ENCODE measurements around the gene CD99. TPM values are rescaled to one million over a fixed set of nuclear protein-coding genes. Genes with fewer than 3 reads are reported as not detected.

The CD99 gene
- total and polyA plus RNA-seq, 2 experiments from 2014 or later = 28.5 to 43.1 TPM

DNA sequence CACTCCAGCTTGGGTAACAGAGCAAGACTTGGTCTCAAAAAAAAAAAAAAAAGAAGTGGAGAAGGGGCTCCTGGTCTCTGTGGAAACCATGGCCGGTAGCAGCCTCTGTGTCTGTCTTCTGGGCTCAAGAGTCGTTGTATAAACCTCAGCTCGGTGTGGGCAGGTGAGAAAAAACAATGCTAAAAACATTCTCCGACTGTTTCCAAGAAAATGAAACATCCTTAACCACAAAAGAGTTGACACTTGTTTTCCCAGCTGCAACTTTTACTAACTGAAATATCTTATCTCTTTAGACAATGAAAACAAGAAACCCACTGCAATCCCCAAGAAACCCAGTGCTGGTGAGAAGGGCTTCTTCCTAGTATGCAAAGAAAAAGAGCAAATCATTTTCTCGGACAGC lies 26.2 kb downstream of the CD99 start:
- no peak for TF ChIP-seq ZNF331 (CRISPR knock-in tag; IDR thresholded peaks at IDR 0.05; ENCODE audit: low read depth)
- no peak for TF ChIP-seq EZH2phosphoT487 (IDR thresholded peaks at IDR 0.05; ENCODE audit: unreplicated experiment)
- no peak for TF ChIP-seq ZNF114 (CRISPR knock-in tag; IDR thresholded peaks at IDR 0.05)
- TF ChIP-seq JUNB (IDR thresholded peaks at IDR 0.05; ENCODE audit: unreplicated experiment) = no peak
- TF ChIP-seq, protein P1, sequence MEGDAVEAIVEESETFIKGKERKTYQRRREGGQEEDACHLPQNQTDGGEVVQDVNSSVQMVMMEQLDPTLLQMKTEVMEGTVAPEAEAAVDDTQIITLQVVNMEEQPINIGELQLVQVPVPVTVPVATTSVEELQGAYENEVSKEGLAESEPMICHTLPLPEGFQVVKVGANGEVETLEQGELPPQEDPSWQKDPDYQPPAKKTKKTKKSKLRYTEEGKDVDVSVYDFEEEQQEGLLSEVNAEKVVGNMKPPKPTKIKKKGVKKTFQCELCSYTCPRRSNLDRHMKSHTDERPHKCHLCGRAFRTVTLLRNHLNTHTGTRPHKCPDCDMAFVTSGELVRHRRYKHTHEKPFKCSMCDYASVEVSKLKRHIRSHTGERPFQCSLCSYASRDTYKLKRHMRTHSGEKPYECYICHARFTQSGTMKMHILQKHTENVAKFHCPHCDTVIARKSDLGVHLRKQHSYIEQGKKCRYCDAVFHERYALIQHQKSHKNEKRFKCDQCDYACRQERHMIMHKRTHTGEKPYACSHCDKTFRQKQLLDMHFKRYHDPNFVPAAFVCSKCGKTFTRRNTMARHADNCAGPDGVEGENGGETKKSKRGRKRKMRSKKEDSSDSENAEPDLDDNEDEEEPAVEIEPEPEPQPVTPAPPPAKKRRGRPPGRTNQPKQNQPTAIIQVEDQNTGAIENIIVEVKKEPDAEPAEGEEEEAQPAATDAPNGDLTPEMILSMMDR (conservative IDR thresholded peaks at IDR 0.05; ENCODE audit: low read depth in 2 of 2) = no peak
- Mint-ChIP-seq H3K4me3 (no peak overlapping the region), H3K36me3 (ENCODE audit: low read depth) (peaks cover 19% of the 10 kb centered on the region), H3K27ac (no peak overlapping the region), H3K9me3 (no peaks in the 10 kb centered on the region), H3K4me1 (peaks cover 2% of the 10 kb centered on the region; the same call in 2 of the 3 replicates), H3K27me3 (ENCODE audit: insufficient read depth, low read depth, poor library complexity) (peaks cover 8% of the 10 kb centered on the region)
- H2AFZ ChIP-seq = no peak overlapping the region
- H3K4me1 ChIP-seq (ENCODE audit: insufficient read depth) = no peaks in the 10 kb centered on the region
- no peaks in the 10 kb centered on the region for H3K79me2 ChIP-seq (replicated peaks; ENCODE audit: insufficient read depth)
- DNase-seq (ENCODE audit: low spot score) (no peak), ATAC-seq (no peak)
- no peaks in the 10 kb centered on the region for H3K36me3 ChIP-seq (ENCODE audit: insufficient read depth)
- no peaks in the 10 kb centered on the region for H4K20me1 ChIP-seq (replicated peaks; ENCODE audit: insufficient read depth)
- H3F3A ChIP-seq (replicated peaks; ENCODE audit: low read depth) = peaks cover 10% of the 10 kb centered on the region; the same call in 1 of the 2 replicates
- H3K4me2 ChIP-seq = no peak overlapping the region
- 0 out of 2 replicates have a peak, but pooled peaks cover 8% of the 10 kb centered on the region for H3K9me2 ChIP-seq (ENCODE audit: insufficient read depth)
- H3K27me3 ChIP-seq (ENCODE audit: insufficient read depth) = no peaks in the 10 kb centered on the region
- H3K27ac ChIP-seq (ENCODE audit: low read depth) = no peak overlapping the region
- H3K4me3 ChIP-seq = no peak overlapping the region

DNA sequence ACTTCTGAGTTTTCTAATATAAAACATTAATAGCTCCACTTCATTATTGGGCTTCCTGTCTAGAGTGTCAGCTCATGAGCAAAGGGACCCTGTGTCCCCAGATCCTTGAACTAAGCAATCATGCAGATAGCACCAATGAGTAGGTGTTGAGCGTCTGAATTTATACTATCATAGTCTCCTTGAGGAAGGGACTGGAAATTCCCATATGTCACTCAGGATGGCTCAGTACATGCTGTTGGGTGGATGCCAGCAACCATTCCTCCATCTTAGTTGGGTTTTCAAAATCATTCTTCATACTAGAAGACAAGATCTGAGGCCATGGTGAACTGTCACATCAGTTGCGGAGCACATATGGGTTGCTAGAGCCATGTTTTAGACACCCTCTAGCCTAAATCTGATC lies 27.7 kb downstream of the CD99 start:
- Histone ChIP-seq H4K20me1 (replicated peaks; ENCODE audit: insufficient read depth) (no peaks in the 10 kb centered on the region), H3K79me2 (replicated peaks; ENCODE audit: insufficient read depth) (no peaks in the 10 kb centered on the region), H3K4me2 (no peak overlapping the region), H3K27ac (ENCODE audit: low read depth) (no peak overlapping the region), H3K9me2 (ENCODE audit: insufficient read depth) (0 out of 2 replicates have a peak, but pooled peaks cover 8% of the 10 kb centered on the region), H2AFZ (no peak overlapping the region), H3K36me3 (ENCODE audit: insufficient read depth) (no peaks in the 10 kb centered on the region), H3K4me3 (no peak overlapping the region), H3K27me3 (ENCODE audit: insufficient read depth) (no peaks in the 10 kb centered on the region), H3K4me1 (ENCODE audit: insufficient read depth) (no peaks in the 10 kb centered on the region), H3F3A (replicated peaks; ENCODE audit: low read depth) (no peaks in the 10 kb centered on the region)
- peaks cover 34% of the 10 kb centered on the region for H3K36me3 Mint-ChIP-seq (ENCODE audit: low read depth)
- TF ChIP-seq, protein P2, sequence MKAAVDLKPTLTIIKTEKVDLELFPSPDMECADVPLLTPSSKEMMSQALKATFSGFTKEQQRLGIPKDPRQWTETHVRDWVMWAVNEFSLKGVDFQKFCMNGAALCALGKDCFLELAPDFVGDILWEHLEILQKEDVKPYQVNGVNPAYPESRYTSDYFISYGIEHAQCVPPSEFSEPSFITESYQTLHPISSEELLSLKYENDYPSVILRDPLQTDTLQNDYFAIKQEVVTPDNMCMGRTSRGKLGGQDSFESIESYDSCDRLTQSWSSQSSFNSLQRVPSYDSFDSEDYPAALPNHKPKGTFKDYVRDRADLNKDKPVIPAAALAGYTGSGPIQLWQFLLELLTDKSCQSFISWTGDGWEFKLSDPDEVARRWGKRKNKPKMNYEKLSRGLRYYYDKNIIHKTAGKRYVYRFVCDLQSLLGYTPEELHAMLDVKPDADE (IDR thresholded peaks at IDR 0.05) = no peak
- TF ChIP-seq POLR2AphosphoS5 (IDR thresholded peaks at IDR 0.05; ENCODE audit: low read depth) (no peak), NANOG (IDR thresholded peaks at IDR 0.05; ENCODE audit: borderline replicate concordance) (no peak), CREB1 (CRISPR knock-in tag; IDR thresholded peaks at IDR 0.05; ENCODE audit: low read depth) (no peak), EZH2phosphoT487 (IDR thresholded peaks at IDR 0.05; ENCODE audit: unreplicated experiment) (no peak), EZH2 (IDR thresholded peaks at IDR 0.05; ENCODE audit: low read depth, unreplicated experiment) (no peak)
- TF ChIP-seq, protein P1 (conservative IDR thresholded peaks at IDR 0.05; ENCODE audit: low read depth in 2 of 2) = no peak
- TF ChIP-seq, protein P3, sequence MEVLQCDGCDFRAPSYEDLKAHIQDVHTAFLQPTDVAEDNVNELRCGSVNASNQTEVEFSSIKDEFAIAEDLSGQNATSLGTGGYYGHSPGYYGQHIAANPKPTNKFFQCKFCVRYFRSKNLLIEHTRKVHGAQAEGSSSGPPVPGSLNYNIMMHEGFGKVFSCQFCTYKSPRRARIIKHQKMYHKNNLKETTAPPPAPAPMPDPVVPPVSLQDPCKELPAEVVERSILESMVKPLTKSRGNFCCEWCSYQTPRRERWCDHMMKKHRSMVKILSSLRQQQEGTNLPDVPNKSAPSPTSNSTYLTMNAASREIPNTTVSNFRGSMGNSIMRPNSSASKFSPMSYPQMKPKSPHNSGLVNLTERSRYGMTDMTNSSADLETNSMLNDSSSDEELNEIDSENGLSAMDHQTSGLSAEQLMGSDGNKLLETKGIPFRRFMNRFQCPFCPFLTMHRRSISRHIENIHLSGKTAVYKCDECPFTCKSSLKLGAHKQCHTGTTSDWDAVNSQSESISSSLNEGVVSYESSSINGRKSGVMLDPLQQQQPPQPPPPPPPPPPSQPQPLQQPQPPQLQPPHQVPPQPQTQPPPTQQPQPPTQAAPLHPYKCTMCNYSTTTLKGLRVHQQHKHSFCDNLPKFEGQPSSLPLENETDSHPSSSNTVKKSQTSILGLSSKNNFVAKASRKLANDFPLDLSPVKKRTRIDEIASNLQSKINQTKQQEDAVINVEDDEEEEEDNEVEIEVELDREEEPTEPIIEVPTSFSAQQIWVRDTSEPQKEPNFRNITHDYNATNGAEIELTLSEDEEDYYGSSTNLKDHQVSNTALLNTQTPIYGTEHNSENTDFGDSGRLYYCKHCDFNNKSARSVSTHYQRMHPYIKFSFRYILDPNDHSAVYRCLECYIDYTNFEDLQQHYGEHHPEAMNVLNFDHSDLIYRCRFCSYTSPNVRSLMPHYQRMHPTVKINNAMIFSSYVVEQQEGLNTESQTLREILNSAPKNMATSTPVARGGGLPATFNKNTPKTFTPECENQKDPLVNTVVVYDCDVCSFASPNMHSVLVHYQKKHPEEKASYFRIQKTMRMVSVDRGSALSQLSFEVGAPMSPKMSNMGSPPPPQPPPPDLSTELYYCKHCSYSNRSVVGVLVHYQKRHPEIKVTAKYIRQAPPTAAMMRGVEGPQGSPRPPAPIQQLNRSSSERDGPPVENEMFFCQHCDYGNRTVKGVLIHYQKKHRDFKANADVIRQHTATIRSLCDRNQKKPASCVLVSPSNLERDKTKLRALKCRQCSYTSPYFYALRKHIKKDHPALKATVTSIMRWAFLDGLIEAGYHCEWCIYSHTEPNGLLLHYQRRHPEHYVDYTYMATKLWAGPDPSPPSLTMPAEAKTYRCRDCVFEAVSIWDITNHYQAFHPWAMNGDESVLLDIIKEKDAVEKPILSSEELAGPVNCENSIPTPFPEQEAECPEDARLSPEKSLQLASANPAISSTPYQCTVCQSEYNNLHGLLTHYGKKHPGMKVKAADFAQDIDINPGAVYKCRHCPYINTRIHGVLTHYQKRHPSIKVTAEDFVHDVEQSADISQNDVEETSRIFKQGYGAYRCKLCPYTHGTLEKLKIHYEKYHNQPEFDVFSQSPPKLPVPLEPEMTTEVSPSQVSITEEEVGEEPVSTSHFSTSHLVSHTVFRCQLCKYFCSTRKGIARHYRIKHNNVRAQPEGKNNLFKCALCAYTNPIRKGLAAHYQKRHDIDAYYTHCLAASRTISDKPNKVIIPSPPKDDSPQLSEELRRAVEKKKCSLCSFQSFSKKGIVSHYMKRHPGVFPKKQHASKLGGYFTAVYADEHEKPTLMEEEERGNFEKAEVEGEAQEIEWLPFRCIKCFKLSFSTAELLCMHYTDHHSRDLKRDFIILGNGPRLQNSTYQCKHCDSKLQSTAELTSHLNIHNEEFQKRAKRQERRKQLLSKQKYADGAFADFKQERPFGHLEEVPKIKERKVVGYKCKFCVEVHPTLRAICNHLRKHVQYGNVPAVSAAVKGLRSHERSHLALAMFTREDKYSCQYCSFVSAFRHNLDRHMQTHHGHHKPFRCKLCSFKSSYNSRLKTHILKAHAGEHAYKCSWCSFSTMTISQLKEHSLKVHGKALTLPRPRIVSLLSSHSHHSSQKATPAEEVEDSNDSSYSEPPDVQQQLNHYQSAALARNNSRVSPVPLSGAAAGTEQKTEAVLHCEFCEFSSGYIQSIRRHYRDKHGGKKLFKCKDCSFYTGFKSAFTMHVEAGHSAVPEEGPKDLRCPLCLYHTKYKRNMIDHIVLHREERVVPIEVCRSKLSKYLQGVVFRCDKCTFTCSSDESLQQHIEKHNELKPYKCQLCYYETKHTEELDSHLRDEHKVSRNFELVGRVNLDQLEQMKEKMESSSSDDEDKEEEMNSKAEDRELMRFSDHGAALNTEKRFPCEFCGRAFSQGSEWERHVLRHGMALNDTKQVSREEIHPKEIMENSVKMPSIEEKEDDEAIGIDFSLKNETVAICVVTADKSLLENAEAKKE (CRISPR knock-in tag; IDR thresholded peaks at IDR 0.05) = no peak
- H3K27me3 Mint-ChIP-seq (ENCODE audit: insufficient read depth, low read depth, poor library complexity) = peaks cover 8% of the 10 kb centered on the region
- ATAC-seq (no peak), DNase-seq (ENCODE audit: low spot score) (no peak)
- no peak overlapping the region for H3K27ac Mint-ChIP-seq
- H3K9me3 Mint-ChIP-seq = no peaks in the 10 kb centered on the region
- peaks cover 2% of the 10 kb centered on the region; the same call in 2 of the 3 replicates for H3K4me1 Mint-ChIP-seq
- no peak overlapping the region for H3K4me3 Mint-ChIP-seq
